Measurements from ENCODE around the gene PRXL2C.
"Not testable (repeated sequence)": the region's sequence is repeated elsewhere in the genome, so short reads cannot be mapped to it uniquely, and the experiment has no call there.

The PRXL2C gene

GRCh38 chr9:96655198-96655851 is at the start of gene PRXL2C:
PRXL2C (minus strand) TSS chr9:96655317; CDS start chr9:96655281, 36 bp downstream.
- DNase-seq (ENCODE audit: low read depth) = peak; percentile 81

GRCh38 chr9:96700721-96701375 is 45.7 kb upstream of the PRXL2C start:
- DNase-seq (ENCODE audit: low read depth) = not testable (repeated sequence)

- DNase-seq (ENCODE audit: low read depth) = no peak
Measured at GRCh38 chr9:96691326-96691725, 36.2 kb upstream of the PRXL2C start.

- no peak for DNase-seq (ENCODE audit: low read depth)
Measured at GRCh38 chr9:96688745-96689464, 33.8 kb upstream of the PRXL2C start.

GRCh38 chr9:96688187-96688586 is 33.1 kb upstream of the PRXL2C start:
- DNase-seq (ENCODE audit: low read depth) = no peak

GRCh38 chr9:96686638-96687335 is 31.7 kb upstream of the PRXL2C start:
- peak; percentile 45 for DNase-seq (ENCODE audit: low read depth)

GRCh38 chr9:96680812-96681499 is 25.8 kb upstream of the PRXL2C start:
- no peak for DNase-seq (ENCODE audit: low read depth)

GRCh38 chr9:96674906-96675538 is 19.9 kb upstream of the PRXL2C start:
- DNase-seq (ENCODE audit: low read depth) = no peak

- DNase-seq (ENCODE audit: low read depth) = not testable (repeated sequence)
Measured at GRCh38 chr9:96673786-96674185, 18.7 kb upstream of the PRXL2C start.

GRCh38 chr9:96668868-96669534 is 13.9 kb upstream of the PRXL2C start:
- no peak for DNase-seq (ENCODE audit: low read depth)

GRCh38 chr9:96667363-96667728 is 12.2 kb upstream of the PRXL2C start:
- DNase-seq (ENCODE audit: low read depth) = no peak

- DNase-seq (ENCODE audit: low read depth) = not testable (repeated sequence)
Measured at GRCh38 chr9:96666653-96667362, 11.7 kb upstream of the PRXL2C start.

- DNase-seq (ENCODE audit: low read depth) = no peak
Measured at GRCh38 chr9:96665789-96666188, 10.7 kb upstream of the PRXL2C start.

- DNase-seq (ENCODE audit: low read depth) = no peak
Measured at GRCh38 chr9:96663506-96664120, 8.5 kb upstream of the PRXL2C start.

- no peak for DNase-seq (ENCODE audit: low read depth)
Measured at GRCh38 chr9:96661711-96662110, 6.6 kb upstream of the PRXL2C start.

GRCh38 chr9:96660692-96661248 is 5.7 kb upstream of the PRXL2C start:
- no peak for DNase-seq (ENCODE audit: low read depth)

GRCh38 chr9:96654450-96655197 is 493 bp downstream of the PRXL2C start:
- peak; percentile 55 for DNase-seq (ENCODE audit: low read depth)

GRCh38 chr9:96651626-96652025 is 3.5 kb downstream of the PRXL2C start:
- no peak for DNase-seq (ENCODE audit: low read depth)
